Naive B cell (primary cell): ENCODE measurements around the gene OR2V1. TPM values are rescaled to one million over a fixed set of nuclear protein-coding genes. Genes with fewer than 3 reads are reported as not detected.
A peak's percentile ranks its signal among the peaks of the same experiment; 100 is the strongest.

ENCODE experiments used
- ATAC-seq, 2 donors: fragments of 150-1000 bp; cut with Tn5 transposase; 2 replicates each; pipeline ENCODE4 v1.10.0; 2021; ENCODE audit warnings: low read depth in 2 of 2, mild to moderate bottlenecking in 2 of 2, moderate library complexity in 2 of 2
- DNase-seq: peaks from one replicate; pipeline ENCODE4 v3.0.0; 2022
- H3K27ac Mint-ChIP-seq, 6 donors: one replicate each; pipeline ENCODE4 v1.8.0; 2020 to 2022; ENCODE audit warnings: mild to moderate bottlenecking in 6 of 6, mixed read lengths in 6 of 6, moderate library complexity in 5 of 6, inconsistent platforms in 2 of 6
- H3K27me3 Mint-ChIP-seq, 3 donors: one replicate each; pipeline ENCODE4 v1.8.0; 2021 to 2022; ENCODE audit warnings: mixed read lengths in 3 of 3, mild to moderate bottlenecking in 1 of 3
- H3K36me3 Mint-ChIP-seq, 2 donors: one replicate each; pipeline ENCODE4 v1.8.0; 2020 to 2022; ENCODE audit warnings: mixed read lengths in 2 of 2, inconsistent platforms in 1 of 2, mild to moderate bottlenecking in 1 of 2
- H3K4me1 Mint-ChIP-seq, 3 donors: one replicate each; pipeline ENCODE4 v1.8.0; 2020 to 2022; ENCODE audit warnings: mixed read lengths in 3 of 3, inconsistent platforms in 1 of 3, mild to moderate bottlenecking in 1 of 3, moderate library complexity in 1 of 3
- H3K4me3 Mint-ChIP-seq, 8 donors: one replicate each; pipeline ENCODE4 v1.8.0; 2020 to 2022; ENCODE audit warnings: mild to moderate bottlenecking in 8 of 8, mixed read lengths in 8 of 8, moderate library complexity in 8 of 8, inconsistent platforms in 2 of 8
- H3K9me3 Mint-ChIP-seq, 7 donors: one replicate each; pipeline ENCODE4 v1.8.0; 2020 to 2022; ENCODE audit warnings: mixed read lengths in 7 of 7, mild to moderate bottlenecking in 5 of 7, inconsistent platforms in 2 of 7, moderate library complexity in 1 of 7
- polyA plus RNA-seq, 6 donors: library from polyadenylated mRNA; unstranded; fragments of 300-500 nt; fragmentation: Illumina TruSeq; gene quantifications; one replicate each; pipeline ENCODE4 v1.2.3, GENCODE V29; 2021; ENCODE audit warnings: low read depth in 6 of 6

The OR2V1 gene
- polyA plus RNA-seq, 6 donors from 2014 or later: not detected

GRCh38 chr5:181088289-181088688 lies 42.7 kb downstream of the OR2V1 start:
- no peaks in the 10 kb centered on the region for H3K4me1 Mint-ChIP-seq
- peaks cover 23 to 54% (median 53%) of the 10 kb centered on the region in 3 donors for H3K27me3 Mint-ChIP-seq
- ATAC-seq (peak in 1 of 2 donors; percentile 46), DNase-seq (no peak)
- no peak overlapping the region for H3K4me3 Mint-ChIP-seq
- H3K36me3 Mint-ChIP-seq: no peaks in the 10 kb centered on the region
- peaks cover 0 to 2% (median 0%) of the 10 kb centered on the region in 7 donors for H3K9me3 Mint-ChIP-seq
- no peak overlapping the region for H3K27ac Mint-ChIP-seq

GRCh38 chr5:181087309-181087708 lies 43.7 kb downstream of the OR2V1 start:
- Mint-ChIP-seq H3K4me1 (no peaks in the 10 kb centered on the region), H3K27ac (peak overlapping the region in 1 of 6 donors; percentile 6), H3K4me3 (no peak overlapping the region), H3K27me3 (peaks cover 22 to 55% (median 53%) of the 10 kb centered on the region in 3 donors), H3K36me3 (no peaks in the 10 kb centered on the region), H3K9me3 (no peaks in the 10 kb centered on the region)
- DNase-seq (no peak), ATAC-seq (no peak)

GRCh38 chr5:181086884-181087205 lies 44.1 kb downstream of the OR2V1 start:
- ATAC-seq (no peak), DNase-seq (no peak)
- Mint-ChIP-seq H3K4me3 (no peak overlapping the region), H3K36me3 (no peaks in the 10 kb centered on the region), H3K27ac (no peak overlapping the region), H3K4me1 (no peaks in the 10 kb centered on the region), H3K9me3 (no peaks in the 10 kb centered on the region), H3K27me3 (peaks cover 20 to 55% (median 51%) of the 10 kb centered on the region in 3 donors)

DNA sequence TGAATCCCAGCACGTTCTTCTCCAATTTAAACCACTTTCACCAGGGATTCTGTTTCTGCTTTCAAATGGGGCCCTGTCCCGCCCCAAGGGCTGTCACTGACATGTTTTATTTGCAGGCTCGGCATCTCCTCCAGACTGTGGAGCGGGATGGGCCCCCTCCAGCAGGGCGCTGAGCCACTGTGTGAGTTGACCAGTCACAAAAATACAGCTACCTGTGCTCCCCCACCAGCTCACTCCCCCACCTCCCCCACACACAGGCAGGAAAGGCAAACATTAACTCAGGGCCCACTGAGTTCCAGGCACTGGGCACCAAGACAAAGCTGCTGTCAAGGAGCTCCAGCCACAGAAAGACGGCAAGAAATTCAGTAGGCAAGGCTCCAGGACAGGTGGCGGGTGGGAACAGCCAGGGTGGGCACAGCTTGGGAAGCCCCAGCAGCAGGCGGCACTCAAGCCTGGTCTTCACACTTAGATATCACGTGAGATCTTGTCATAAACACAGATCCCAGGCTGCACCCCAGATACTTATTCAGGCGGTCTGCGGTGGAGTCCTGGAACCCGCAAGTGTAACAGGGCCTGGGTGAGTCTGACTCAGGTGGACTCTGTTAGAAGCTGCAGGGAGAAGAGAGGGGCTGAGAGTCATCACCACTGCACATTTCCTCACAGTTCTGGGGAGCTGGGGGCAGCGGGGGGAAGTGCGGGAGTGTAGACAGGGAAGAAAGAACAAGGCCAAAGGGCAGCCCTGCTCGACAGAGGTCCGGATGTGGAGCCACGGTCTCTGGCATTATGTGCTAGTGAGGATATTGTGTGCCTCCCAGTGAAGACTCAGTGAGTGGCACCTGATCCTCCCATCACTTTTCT lies 44.7 kb downstream of the OR2V1 start:
- H3K27ac Mint-ChIP-seq: peak overlapping the region in 1 of 6 donors; percentile 12
- ATAC-seq (no peak), DNase-seq (no peak)
- H3K4me1 Mint-ChIP-seq: no peaks in the 10 kb centered on the region
- H3K4me3 Mint-ChIP-seq: no peak overlapping the region
- peaks cover 23 to 61% (median 54%) of the 10 kb centered on the region in 3 donors for H3K27me3 Mint-ChIP-seq
- no peaks in the 10 kb centered on the region for H3K9me3 Mint-ChIP-seq
- no peaks in the 10 kb centered on the region for H3K36me3 Mint-ChIP-seq

DNA sequence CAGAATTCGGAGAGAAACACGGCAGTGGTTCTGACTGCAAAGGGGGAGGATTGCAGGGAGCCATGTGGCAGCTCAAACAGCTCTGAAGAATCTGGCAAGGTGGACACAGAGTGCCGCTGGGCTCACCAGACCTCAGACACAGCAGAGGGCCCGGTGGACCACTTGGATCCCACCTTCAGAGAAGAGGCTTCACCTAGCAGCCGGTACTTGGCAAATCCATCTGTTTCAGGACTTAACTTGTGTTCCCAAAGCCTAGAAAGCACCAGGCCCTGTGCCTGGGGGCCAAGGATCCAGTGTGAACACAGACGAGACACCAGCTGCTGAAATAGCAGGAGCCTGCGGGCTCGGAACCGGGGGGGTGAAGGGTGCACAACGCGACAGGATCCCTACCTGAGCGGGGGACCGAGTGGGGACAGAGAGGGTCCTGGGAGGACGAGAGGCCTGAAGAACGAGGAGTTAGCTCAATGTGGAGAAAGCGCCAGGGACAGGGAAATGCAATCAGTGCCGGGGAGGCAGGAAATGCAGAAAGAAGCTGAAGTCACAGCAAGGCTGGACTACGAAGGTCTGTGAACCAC lies 46.3 kb downstream of the OR2V1 start:
- Mint-ChIP-seq H3K4me1 (no peaks in the 10 kb centered on the region), H3K27ac (peak overlapping the region in 1 of 6 donors; percentile 26), H3K27me3 (peaks cover 32 to 68% (median 57%) of the 10 kb centered on the region in 3 donors), H3K9me3 (no peaks in the 10 kb centered on the region), H3K36me3 (no peaks in the 10 kb centered on the region), H3K4me3 (no peak overlapping the region)
- no peak for DNase-seq
- no peak for ATAC-seq

GRCh38 chr5:181081989-181082388 lies 49.0 kb downstream of the OR2V1 start:
- ATAC-seq: no peak
- Mint-ChIP-seq H3K27ac (no peak overlapping the region), H3K9me3 (peaks cover 0 to 5% (median 0%) of the 10 kb centered on the region in 7 donors), H3K27me3 (peaks cover 38 to 67% (median 51%) of the 10 kb centered on the region in 3 donors), H3K4me3 (no peak overlapping the region), H3K4me1 (no peaks in the 10 kb centered on the region), H3K36me3 (peaks cover 0 to 4% of the 10 kb centered on the region in 2 donors)
- no peak for DNase-seq

DNA sequence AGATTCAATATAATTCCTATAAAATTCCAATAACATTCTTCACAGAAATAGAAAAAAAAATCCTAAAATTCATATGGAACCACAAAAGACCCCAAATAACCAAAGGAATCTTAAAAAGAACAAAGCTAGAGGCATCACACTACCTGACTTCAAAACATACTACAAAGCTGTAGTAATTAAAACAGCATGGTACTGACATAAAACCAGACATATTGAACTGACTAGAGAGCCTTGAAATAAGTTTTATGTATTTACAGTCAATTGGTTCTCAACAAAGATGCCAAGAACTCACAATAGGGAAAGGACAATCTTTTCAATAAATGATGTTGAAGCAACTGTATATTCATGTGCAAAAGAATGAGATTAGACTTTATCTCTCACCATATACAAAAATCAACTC lies 54.0 kb downstream of the OR2V1 start:
- peaks cover 34 to 38% (median 35%) of the 10 kb centered on the region in 3 donors for H3K27me3 Mint-ChIP-seq
- DNase-seq: no peak
- peaks cover 0 to 24% (median 20%) of the 10 kb centered on the region in 7 donors for H3K9me3 Mint-ChIP-seq
- no peak for ATAC-seq
- peaks cover 0 to 8% of the 10 kb centered on the region in 2 donors for H3K36me3 Mint-ChIP-seq
- no peaks in the 10 kb centered on the region for H3K4me1 Mint-ChIP-seq
- H3K4me3 Mint-ChIP-seq: no peak overlapping the region
- no peak overlapping the region for H3K27ac Mint-ChIP-seq

Other genes with a start within 250 kb of the OR2V1 start
- gene BTNL8, start 232.0 kb downstream of the OR2V1 start, polyA plus RNA-seq: not detected
- gene BTNL3, start 142.3 kb downstream of the OR2V1 start, polyA plus RNA-seq: not detected
- 1 to 10 TPM in 1 of 6 donors, under 1 TPM in 5; 0.08 to 1.4 (median 0.58) TPM for gene BTNL9, start 90.9 kb downstream of the OR2V1 start, polyA plus RNA-seq
- not detected for gene OR2V2, start 16.4 kb upstream of the OR2V1 start, polyA plus RNA-seq
- gene TRIM7, start 74.0 kb upstream of the OR2V1 start, polyA plus RNA-seq: under 1 TPM in 3 of 6 donors, not detected in 3; 0.09 to 0.27 (median 0.24) TPM
- 1 to 10 TPM in 3 of 6 donors, under 1 TPM in 3; 0.40 to 1.6 (median 1.0) TPM for gene TRIM41, start 92.1 kb upstream of the OR2V1 start, polyA plus RNA-seq
- gene RACK1, start 112.7 kb upstream of the OR2V1 start, polyA plus RNA-seq: 1,000 to 10,000 TPM; 2,383 to 2,887 (median 2,526) TPM
- 10 to 100 TPM in 5 of 6 donors, 1 to 10 TPM in 1; 6.4 to 35.1 (median 27.7) TPM for gene TRIM52, start 130.0 kb upstream of the OR2V1 start, polyA plus RNA-seq
- not detected for gene OR4F3, start 236.1 kb upstream of the OR2V1 start, polyA plus RNA-seq